ENCODE data around the gene FAM47E.
A peak's percentile ranks its signal among the peaks of the same experiment; 100 is the strongest.

- peak; percentile 67 for TF ChIP-seq CTCF (IDR thresholded peaks at IDR 0.05)
- no peak for TF ChIP-seq POLR2AphosphoS5 (IDR thresholded peaks at IDR 0.05; ENCODE audit: low read depth, low read length)
- no peak for TF ChIP-seq SIN3A (IDR thresholded peaks at IDR 0.05; ENCODE audit: borderline replicate concordance, insufficient read depth, low read depth, low read length)
Observed at GRCh38 chr4:76251441-76252270, at the start of gene FAM47E.

All from Panc1 (cell line).